A549 treated with DMSO at 1 μM for 4 hours (cell line): ENCODE measurements around the gene TXNDC9. TPM values are rescaled to one million over a fixed set of nuclear protein-coding genes. Genes with fewer than 3 reads are reported as not detected.

Experiments
- total RNA-seq: library from RNA; stranded (reverse); fragments of 200-300 nt; extraction: Qiagen RNA extraction; gene quantifications from 5 replicates; pipeline ENCODE4 v1.2.3, GENCODE V29; 2022; ENCODE audit warnings: low read depth

Gene TXNDC9
- total RNA-seq, result 37.3 to 44.9 TPM (median 41.4 TPM) in 5 replicates

GRCh38 chr2:99335911-99336803 lies at the start of gene TXNDC9:
Gene TXNDC9, minus strand, starts transcription at chr2:99336333. Its CDS starts 3,123 bp downstream, at chr2:99333210.

GRCh38 chr2:99337113-99338028 lies 1.2 kb upstream of the TXNDC9 start, which contains the start of gene EIF5B:
Gene EIF5B, plus strand, starts transcription at chr2:99337389. Its CDS starts 166 bp downstream, at chr2:99337555.

GRCh38 chr2:99301097-99301496 lies 35.0 kb downstream of the TXNDC9 start, which contains the start of gene LYG1:
Gene LYG1, minus strand, starts transcription at chr2:99301197. Its CDS starts 5,527 bp downstream, at chr2:99295670.

Other genes starting within 250 kb of the TXNDC9 start
- gene C2orf15, start 194.6 kb downstream of the TXNDC9 start, total RNA-seq, result 0.41 to 0.61 TPM (median 0.52 TPM) in 5 replicates
- gene TSGA10, start 181.4 kb downstream of the TXNDC9 start, total RNA-seq, result 1.5 to 7.1 TPM (median 4.2 TPM) in 5 replicates
- 3.1 to 4.3 TPM (median 3.8 TPM) in 5 replicates for gene LIPT1, start 181.4 kb downstream of the TXNDC9 start, total RNA-seq
- gene MITD1, start 155.3 kb downstream of the TXNDC9 start, total RNA-seq, result 25.0 to 31.9 TPM (median 29.6 TPM) in 5 replicates
- gene MRPL30, start 155.1 kb downstream of the TXNDC9 start, total RNA-seq, result 33.1 to 44.6 TPM (median 35.6 TPM) in 5 replicates
- not detected in 5 replicates for gene LYG2, start 80.7 kb downstream of the TXNDC9 start, total RNA-seq
- gene LYG1, start 35.1 kb downstream of the TXNDC9 start, total RNA-seq, result 0.49 to 2.6 TPM (median 1.6 TPM) in 5 replicates
- 61.2 to 72.7 TPM (median 64.8 TPM) in 5 replicates for gene EIF5B, start 1.1 kb upstream of the TXNDC9 start, total RNA-seq
- 10.0 to 13.4 TPM (median 10.9 TPM) in 5 replicates for gene REV1, start 153.7 kb upstream of the TXNDC9 start, total RNA-seq